Body of pancreas (tissue), 4 donors: ENCODE data around the gene ALKBH4. TPM values are rescaled to one million over a fixed set of nuclear protein-coding genes. Genes with fewer than 3 reads are reported as not detected.

Source experiments
- ATAC-seq: fragments of 150-250 bp; one replicate; pipeline ENCODE4 v1.9.1; 2016
- DNase-seq, 4 donors: peaks; one replicate each; pipeline ENCODE4 v3.0.0-alpha.2; 2019
- H3K27ac ChIP-seq, 4 donors: fragments of 200-600 bp; sonication (generic); 1 replicate in 3 of 4; 2 replicates in 1 of 4; pipeline versions ENCODE4 v1.5.1 to v1.6.1; 2016 to 2019; ENCODE audit warnings: mild to moderate bottlenecking in 1 of 4, mixed read lengths in 1 of 4, moderate library complexity in 1 of 4
- H3K27me3 ChIP-seq, 2 donors: fragments of 200-600 bp; sonication (generic); one replicate each; pipeline ENCODE4 v1.6.0; 2016; ENCODE audit warnings: mild to moderate bottlenecking in 1 of 2
- H3K36me3 ChIP-seq, 2 donors: fragments of 200-600 bp; sonication (generic); replicated peaks in 1 of 2; 2 replicates each; pipeline ENCODE4 v1.5.1; 2016; ENCODE audit warnings: low read depth in 2 of 2; ENCODE audit not compliant: insufficient read depth in 1 of 2
- H3K4me1 ChIP-seq: fragments of 200-600 bp; sonication (generic); one replicate; pipeline ENCODE4 v1.6.0; 2016
- H3K4me3 ChIP-seq, 2 donors: fragments of 200-600 bp; sonication (generic); 1 replicate in 1 of 2; 2 replicates in 1 of 2; pipeline ENCODE4 v1.5.1; 2016 to 2019
- H3K9me3 ChIP-seq, 3 donors: fragments of 200-600 bp; sonication (generic); 1 replicate in 2 of 3; 2 replicates in 1 of 3; pipeline ENCODE4 v1.5.1; 2016
- POLR2A ChIP-seq, 3 donors: fragments of 450-650 bp; IDR thresholded peaks; one replicate each; pipeline ENCODE4 v1.6.1; 2016; ENCODE audit warnings: antibody characterized with exemption in 3 of 3, mild to moderate bottlenecking in 2 of 3
- WGBS, 2 donors: methylation state at CpG; one replicate each; pipeline ENCODE4 v1.1.5; 2017; 5-methylcytosine and 5-hydroxymethylcytosine counted together
- intact Hi-C: fragments of 100-400 bp; cut with DNase I; formaldehyde crosslinking; loops from one replicate; pipeline ENCODE4 v1.15.1; 2023
- total RNA-seq, 2 donors: library from RNA; depleted of rRNA; stranded (reverse); fragments of >200 nt; gene quantifications; one replicate each; pipeline ENCODE4 v1.1.0, GENCODE V29; 2016
- TF ChIP-seq, protein P1 (sequence below), 7 experiments: fragments of 450-650 bp in 4 of 7; fragments of 200-600 bp in 3 of 7; sonication (generic) in 3 of 7; IDR thresholded peaks; one replicate each; pipeline ENCODE4 v1.5.1; 2016 to 2019; ENCODE audit warnings: antibody characterized with exemption in 7 of 7

The ALKBH4 gene
- total RNA-seq, 2 donors from 2014 or later, result 15.6 to 60.3 TPM

GRCh38 chr7:102424129-102424551 lies 40.5 kb downstream of the ALKBH4 start:
- intact Hi-C loops, result no loop called here
- TF ChIP-seq POLR2A (IDR thresholded peaks at IDR 0.05), result no peak
- TF ChIP-seq, protein P1, sequence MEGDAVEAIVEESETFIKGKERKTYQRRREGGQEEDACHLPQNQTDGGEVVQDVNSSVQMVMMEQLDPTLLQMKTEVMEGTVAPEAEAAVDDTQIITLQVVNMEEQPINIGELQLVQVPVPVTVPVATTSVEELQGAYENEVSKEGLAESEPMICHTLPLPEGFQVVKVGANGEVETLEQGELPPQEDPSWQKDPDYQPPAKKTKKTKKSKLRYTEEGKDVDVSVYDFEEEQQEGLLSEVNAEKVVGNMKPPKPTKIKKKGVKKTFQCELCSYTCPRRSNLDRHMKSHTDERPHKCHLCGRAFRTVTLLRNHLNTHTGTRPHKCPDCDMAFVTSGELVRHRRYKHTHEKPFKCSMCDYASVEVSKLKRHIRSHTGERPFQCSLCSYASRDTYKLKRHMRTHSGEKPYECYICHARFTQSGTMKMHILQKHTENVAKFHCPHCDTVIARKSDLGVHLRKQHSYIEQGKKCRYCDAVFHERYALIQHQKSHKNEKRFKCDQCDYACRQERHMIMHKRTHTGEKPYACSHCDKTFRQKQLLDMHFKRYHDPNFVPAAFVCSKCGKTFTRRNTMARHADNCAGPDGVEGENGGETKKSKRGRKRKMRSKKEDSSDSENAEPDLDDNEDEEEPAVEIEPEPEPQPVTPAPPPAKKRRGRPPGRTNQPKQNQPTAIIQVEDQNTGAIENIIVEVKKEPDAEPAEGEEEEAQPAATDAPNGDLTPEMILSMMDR (IDR thresholded peaks at IDR 0.05), result no peak
- ATAC-seq (no peak), DNase-seq (no peak)
- Histone ChIP-seq H3K9me3 (no peaks in the 10 kb centered on the region), H3K4me1 (no peaks in the 10 kb centered on the region), H3K4me3 (no peak overlapping the region), H3K27ac (no peak overlapping the region), H3K36me3 (peaks cover 0 to 7% of the 10 kb centered on the region in 2 donors), H3K27me3 (no peaks in the 10 kb centered on the region)
- 80 to 90% methylated on average over 2 to 12 of the region's 12 CpGs for WGBS, 2 donors

DNA sequence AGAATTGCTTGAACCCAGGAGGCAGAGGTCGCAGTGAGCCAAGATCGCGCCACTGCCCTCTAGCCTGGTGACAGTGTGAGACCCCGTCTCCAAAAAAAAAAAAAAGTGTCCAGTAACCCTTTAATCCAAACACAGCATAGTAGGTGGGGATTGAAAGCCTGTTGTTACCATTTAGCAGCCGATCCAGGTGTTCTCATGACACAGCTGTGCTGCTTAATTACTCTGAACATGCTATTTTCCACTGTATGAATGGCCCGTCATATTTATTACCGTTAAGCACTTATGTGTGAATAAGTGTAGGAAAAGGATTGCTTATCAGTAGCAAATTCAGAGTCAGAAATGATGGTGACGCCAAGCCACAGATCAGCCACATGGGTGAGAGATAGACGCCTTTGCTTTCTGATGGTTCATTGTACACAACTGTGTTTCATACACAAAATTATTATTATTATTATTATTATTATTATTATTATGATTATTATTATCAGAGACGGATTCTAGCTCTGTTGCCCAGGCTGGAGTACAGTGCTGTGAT lies 42.9 kb downstream of the ALKBH4 start:
- Histone ChIP-seq H3K4me3 (no peak overlapping the region), H3K9me3 (no peaks in the 10 kb centered on the region), H3K36me3 (peaks cover 0 to 7% of the 10 kb centered on the region in 2 donors), H3K27me3 (no peaks in the 10 kb centered on the region), H3K27ac (no peak overlapping the region), H3K4me1 (no peaks in the 10 kb centered on the region)
- 91 to 92% methylated on average over 10 of the region's 10 CpGs for WGBS, 2 donors
- intact Hi-C loops, result no loop called here
- DNase-seq (no peak), ATAC-seq (no peak)
- no peak for TF ChIP-seq POLR2A (IDR thresholded peaks at IDR 0.05)
- TF ChIP-seq, protein P1 (IDR thresholded peaks at IDR 0.05), result no peak

GRCh38 chr7:102418592-102418991 lies 46.1 kb downstream of the ALKBH4 start:
- intact Hi-C loops, result no loop called here
- Histone ChIP-seq H3K36me3 (peaks cover 0 to 7% of the 10 kb centered on the region in 2 donors), H3K4me1 (no peaks in the 10 kb centered on the region), H3K9me3 (no peaks in the 10 kb centered on the region), H3K4me3 (no peak overlapping the region), H3K27ac (no peak overlapping the region), H3K27me3 (no peaks in the 10 kb centered on the region)
- ATAC-seq (no peak), DNase-seq (no peak)
- 88 to 95% methylated on average over 5 of the region's 5 CpGs for WGBS, 2 donors
- TF ChIP-seq, protein P1 (IDR thresholded peaks at IDR 0.05), result no peak
- TF ChIP-seq POLR2A (IDR thresholded peaks at IDR 0.05), result no peak

DNA sequence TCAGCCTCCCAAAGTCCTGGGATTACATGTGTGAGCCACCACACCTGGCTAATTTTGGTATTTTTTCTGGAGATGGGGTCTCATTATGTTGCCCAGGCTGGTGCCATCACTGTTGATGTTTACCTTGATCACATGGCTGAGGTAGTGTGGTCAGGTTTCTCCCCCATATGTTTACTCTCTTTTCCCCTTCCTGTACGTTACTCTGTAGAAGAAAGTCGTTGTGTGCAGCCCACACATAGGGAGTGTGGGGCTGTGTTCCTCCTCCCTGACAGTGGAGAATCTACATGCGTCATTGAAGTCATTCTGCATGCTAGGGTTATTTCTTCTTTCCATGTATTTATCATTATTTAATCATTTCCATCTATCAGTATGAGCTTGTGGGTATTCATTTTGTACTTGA lies 47.6 kb downstream of the ALKBH4 start:
- peaks cover 0 to 8% of the 10 kb centered on the region in 2 donors for H3K36me3 ChIP-seq
- DNase-seq, result no peak

More for the DNA sequence above, 47.6 kb downstream of the ALKBH4 start:
- H3K9me3 ChIP-seq, result no peaks in the 10 kb centered on the region
- no peaks in the 10 kb centered on the region for H3K4me1 ChIP-seq
- H3K27me3 ChIP-seq, result no peaks in the 10 kb centered on the region
- intact Hi-C loops, result no loop called here
- WGBS, 2 donors, result 76 to 85% methylated on average over 3 of the region's 3 CpGs
- ATAC-seq, result no peak
- TF ChIP-seq, protein P1 (IDR thresholded peaks at IDR 0.05), result no peak
- no peak overlapping the region for H3K27ac ChIP-seq
- H3K4me3 ChIP-seq, result no peak overlapping the region
